HG03060 (cell line): ENCODE measurements around the gene CLCN7.
"Not testable (repeated sequence)": the region's sequence is repeated elsewhere in the genome, so short reads cannot be mapped to it uniquely, and the experiment has no call there.

Experiments used
- ATAC-seq: cut with Tn5 transposase; IDR thresholded peaks from one replicate; pipeline ENCODE4 v1.9.1; 2021; ENCODE audit warnings: low read depth, moderate number of reproducible peaks; ENCODE audit not compliant: unreplicated experiment

The CLCN7 gene

GRCh38 chr16:1488054-1488601 lies 13.3 kb upstream of the CLCN7 start:
- ATAC-seq: no peak

GRCh38 chr16:1487395-1488053 lies 12.7 kb upstream of the CLCN7 start:
- no peak for ATAC-seq

- ATAC-seq: no peak
These were observed 11.9 kb upstream of the CLCN7 start for GRCh38 chr16:1486551-1487390.

- ATAC-seq: no peak
These were observed 11.1 kb upstream of the CLCN7 start for GRCh38 chr16:1485847-1486496.

GRCh38 chr16:1481906-1482835 lies 7.3 kb upstream of the CLCN7 start:
- ATAC-seq: no peak

GRCh38 chr16:1478937-1479336 lies 4.1 kb upstream of the CLCN7 start:
- not testable (repeated sequence) for ATAC-seq

GRCh38 chr16:1477033-1477432 lies 2.2 kb upstream of the CLCN7 start:
- no peak for ATAC-seq

GRCh38 chr16:1475552-1476114 lies 805 bp upstream of the CLCN7 start:
- ATAC-seq: no peak

GRCh38 chr16:1474082-1474795 lies 589 bp downstream of the CLCN7 start:
- no peak for ATAC-seq

- no peak for ATAC-seq
These were observed 1.9 kb downstream of the CLCN7 start for GRCh38 chr16:1472974-1473373.

- no peak for ATAC-seq
These were observed 3.1 kb downstream of the CLCN7 start for GRCh38 chr16:1471569-1472194.

GRCh38 chr16:1470481-1471251 lies 4.2 kb downstream of the CLCN7 start:
- ATAC-seq: no peak

GRCh38 chr16:1469693-1470201 lies 5.1 kb downstream of the CLCN7 start:
- ATAC-seq: no peak

- not testable (repeated sequence) for ATAC-seq
These were observed 5.7 kb downstream of the CLCN7 start for GRCh38 chr16:1469141-1469540.

GRCh38 chr16:1468426-1468810 lies 6.4 kb downstream of the CLCN7 start:
- no peak for ATAC-seq

GRCh38 chr16:1466968-1467521 lies 7.8 kb downstream of the CLCN7 start:
- ATAC-seq: no peak

GRCh38 chr16:1466054-1466453 lies 8.8 kb downstream of the CLCN7 start:
- ATAC-seq: no peak

- ATAC-seq: no peak
These were observed 9.3 kb downstream of the CLCN7 start for GRCh38 chr16:1465567-1465915.
